Neuron (in vitro differentiated cells): ENCODE results near the gene ZNF318.
"Not testable (repeated sequence)": the region's sequence is repeated elsewhere in the genome, so short reads cannot be mapped to it uniquely, and the experiment has no call there.

Experiments used
- H2AFZ ChIP-seq: one replicate; pipeline ENCODE4 v1.6.1; 2013; ENCODE audit warnings: low read depth, mild to moderate bottlenecking, inconsistent platforms, low read length, moderate library complexity
- H3K27me3 ChIP-seq: one replicate; pipeline ENCODE4 v1.6.1; 2013; ENCODE audit warnings: low read length; ENCODE audit not compliant: insufficient read depth
- H3K36me3 ChIP-seq: one replicate; pipeline ENCODE4 v1.6.1; 2013; ENCODE audit warnings: low read length; ENCODE audit not compliant: insufficient read depth
- H3K4me1 ChIP-seq: one replicate; pipeline ENCODE4 v1.6.1; 2013; ENCODE audit warnings: low read length; ENCODE audit not compliant: insufficient read depth
- H3K4me3 ChIP-seq: 2 replicates; pipeline ENCODE4 v1.5.1; 2013; ENCODE audit warnings: mild to moderate bottlenecking, low read length, moderate library complexity
- H3K9me3 ChIP-seq: one replicate; pipeline ENCODE4 v1.6.1; 2013; ENCODE audit warnings: low read length

The ZNF318 gene

DNA sequence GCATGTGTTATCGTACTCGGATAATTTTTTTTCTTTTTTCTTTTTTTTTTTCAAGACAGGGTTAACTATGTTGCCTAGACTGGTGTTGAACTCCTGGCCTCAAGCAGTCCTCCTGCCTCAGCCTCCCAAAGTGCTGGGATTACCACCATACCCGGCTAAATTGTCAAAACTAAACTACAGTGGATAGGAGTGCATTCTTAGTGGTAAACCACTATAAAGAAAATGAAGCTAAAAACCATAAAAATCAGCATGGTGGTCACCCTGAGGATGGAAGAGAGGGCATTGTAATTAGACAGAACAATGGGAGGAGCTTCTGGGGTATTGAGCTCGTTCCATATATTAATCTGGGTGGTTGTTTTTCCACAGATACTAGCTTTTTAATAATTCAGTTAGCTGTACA is 6.2 kb upstream of the ZNF318 start:
- Histone ChIP-seq H3K4me1 (no peaks in the 10 kb centered on the region), H2AFZ (no peak overlapping the region), H3K27me3 (peaks cover 8% of the 10 kb centered on the region), H3K9me3 (no peaks in the 10 kb centered on the region), H3K36me3 (no peaks in the 10 kb centered on the region), H3K4me3 (no peak overlapping the region)

DNA sequence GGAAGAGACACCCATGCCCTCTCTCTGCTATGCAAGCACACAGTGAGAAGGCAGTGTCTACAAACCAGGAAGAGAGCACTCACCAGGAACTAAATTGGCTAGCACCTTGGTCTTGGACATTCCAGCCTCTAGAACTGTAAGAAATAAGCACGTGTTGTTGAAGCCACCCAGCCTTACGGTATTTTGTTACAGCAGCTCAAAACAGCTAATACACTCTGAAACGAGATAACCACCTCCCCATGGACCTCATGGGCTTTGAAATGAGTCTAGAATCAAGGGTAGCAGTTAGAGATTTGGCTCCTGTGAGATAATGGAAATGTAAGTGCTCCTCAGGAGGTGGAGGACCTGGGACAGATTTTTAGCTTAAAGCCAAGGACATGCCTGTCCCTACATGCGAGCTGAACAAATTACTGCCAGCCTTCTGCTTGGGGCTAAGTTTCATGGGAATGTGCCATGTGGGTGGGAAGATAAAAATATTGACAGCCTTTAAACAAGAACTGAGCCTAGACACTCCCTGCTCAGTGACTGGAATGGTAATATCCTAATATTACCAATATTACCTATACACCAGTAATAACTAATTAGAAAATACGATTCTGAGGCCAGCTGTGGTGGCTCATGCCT is 3.9 kb upstream of the ZNF318 start:
- no peak overlapping the region for H3K4me3 ChIP-seq
- no peak overlapping the region for H2AFZ ChIP-seq
- peaks cover 4% of the 10 kb centered on the region for H3K4me1 ChIP-seq
- no peaks in the 10 kb centered on the region for H3K27me3 ChIP-seq
- no peaks in the 10 kb centered on the region for H3K36me3 ChIP-seq
- H3K9me3 ChIP-seq: no peaks in the 10 kb centered on the region

DNA sequence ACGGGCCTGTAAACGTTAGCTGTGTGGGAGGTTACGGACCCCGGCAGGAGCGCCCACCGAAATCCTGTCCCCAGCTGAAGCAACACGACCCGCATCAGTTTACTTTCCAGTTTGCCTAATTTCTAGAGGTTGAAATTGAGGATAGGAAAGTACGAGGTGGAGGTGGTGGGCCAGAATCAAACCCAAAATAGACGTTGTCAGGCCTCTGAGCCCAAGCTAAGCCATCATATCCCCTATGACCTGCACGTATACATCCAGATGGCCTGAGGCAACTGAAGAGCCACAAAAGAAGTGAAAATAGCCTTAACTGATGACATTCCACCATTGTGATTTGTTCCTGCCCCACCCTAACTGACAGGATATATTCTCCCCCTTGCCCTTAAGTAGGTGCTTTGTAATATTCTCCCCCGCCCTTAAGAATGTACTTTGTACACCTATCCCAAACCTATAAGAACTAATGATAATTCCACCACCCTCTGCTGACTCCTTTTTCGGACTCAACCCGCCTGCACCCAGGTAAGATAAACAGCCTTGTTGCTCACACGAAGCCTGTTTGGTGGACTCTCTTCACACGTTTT is 645 bp upstream of the ZNF318 start:
- not testable (repeated sequence) for H3K36me3 ChIP-seq, H3K9me3 ChIP-seq, H3K27me3 ChIP-seq
- Histone ChIP-seq H2AFZ (peak overlapping the region; percentile 69), H3K4me3 (peak overlapping the region; percentile 82), H3K4me1 (peaks cover 12% of the 10 kb centered on the region)

DNA sequence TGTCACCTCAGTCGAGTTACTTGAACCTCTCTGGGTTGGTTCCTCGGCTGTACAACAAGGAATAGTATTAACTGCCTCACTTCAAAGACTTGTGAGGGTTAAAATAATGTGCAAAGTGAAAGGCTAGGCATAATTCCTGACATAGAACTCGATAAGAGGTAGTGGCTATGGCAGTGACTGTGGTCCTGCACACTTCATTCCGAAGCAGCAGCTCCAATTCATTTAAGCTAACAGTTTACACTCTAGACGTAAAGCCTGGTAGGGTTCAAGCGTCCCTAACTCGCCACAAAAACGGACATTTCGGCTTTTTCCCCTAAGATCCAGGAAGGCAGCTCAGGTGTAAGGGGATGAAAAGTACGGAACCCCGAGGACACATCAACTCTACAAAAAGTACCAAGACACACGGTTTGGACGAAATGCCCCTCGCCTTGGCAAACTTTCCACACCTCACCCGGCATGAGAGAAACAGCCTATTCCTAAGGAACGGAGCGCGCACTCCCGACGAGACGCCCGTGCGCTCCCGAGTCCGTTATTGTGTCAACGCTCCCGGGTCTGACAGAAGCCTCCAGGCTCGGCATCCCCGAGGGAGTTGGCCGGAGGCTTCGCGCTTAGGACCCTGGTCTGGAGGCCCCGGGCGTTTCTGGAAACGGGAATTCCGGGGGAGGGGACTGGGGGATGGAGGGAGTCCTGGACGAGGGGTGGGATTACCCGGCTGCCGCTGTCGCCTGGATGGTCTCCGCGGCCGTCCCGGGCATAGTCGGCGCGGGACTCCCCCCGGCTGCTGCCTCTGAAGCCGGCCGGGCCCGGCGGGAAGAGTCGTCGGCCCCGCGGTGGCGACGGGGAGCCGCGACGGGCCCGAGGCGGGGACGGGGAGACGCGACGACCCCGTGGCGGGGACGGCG is 937 bp downstream of the ZNF318 start:
- Histone ChIP-seq H3K36me3 (peaks cover 19% of the 10 kb centered on the region), H2AFZ (peak overlapping the region; percentile 55), H3K9me3 (no peaks in the 10 kb centered on the region), H3K4me1 (peaks cover 12% of the 10 kb centered on the region), H3K27me3 (no peaks in the 10 kb centered on the region), H3K4me3 (peak overlapping the region; percentile 82)

DNA sequence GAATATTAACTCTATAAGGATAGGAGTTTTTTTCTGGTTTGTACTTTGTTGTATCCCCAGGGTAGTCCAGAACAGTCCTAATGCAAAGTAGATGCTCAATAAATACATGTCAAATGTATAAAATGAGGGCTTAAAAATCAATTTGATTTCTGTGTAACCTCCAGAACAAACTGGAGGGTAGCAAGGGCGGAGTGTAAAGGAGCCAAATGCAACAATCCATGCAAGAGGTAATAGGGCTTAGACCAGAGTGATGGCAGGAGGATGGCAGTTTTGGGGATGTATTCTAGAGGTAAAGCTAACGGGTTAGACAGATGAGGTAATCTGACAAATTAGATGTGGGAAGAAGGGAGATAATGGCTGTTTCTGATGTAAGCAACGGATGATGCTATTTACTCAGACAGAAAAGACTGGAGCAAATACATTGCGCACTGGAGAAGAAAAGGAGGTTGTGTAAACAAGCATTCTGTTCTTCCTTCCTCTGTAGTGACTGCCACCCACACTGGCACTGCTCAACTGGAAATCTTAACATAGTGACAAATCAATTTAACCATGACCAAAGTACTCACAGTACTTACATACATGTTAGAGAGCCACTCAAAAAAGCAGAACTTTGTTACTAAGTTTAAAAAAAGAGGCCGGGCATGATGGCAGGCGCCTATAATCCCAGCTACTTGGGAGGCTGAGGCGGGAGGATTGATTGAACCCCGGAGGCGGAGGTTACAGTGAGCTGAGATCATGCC is 2.0 kb downstream of the ZNF318 start:
- H2AFZ ChIP-seq: no peak overlapping the region
- peaks cover 29% of the 10 kb centered on the region for H3K36me3 ChIP-seq
- H3K27me3 ChIP-seq: no peaks in the 10 kb centered on the region
- H3K4me3 ChIP-seq: no peak overlapping the region
- no peaks in the 10 kb centered on the region for H3K9me3 ChIP-seq
- peaks cover 12% of the 10 kb centered on the region for H3K4me1 ChIP-seq

DNA sequence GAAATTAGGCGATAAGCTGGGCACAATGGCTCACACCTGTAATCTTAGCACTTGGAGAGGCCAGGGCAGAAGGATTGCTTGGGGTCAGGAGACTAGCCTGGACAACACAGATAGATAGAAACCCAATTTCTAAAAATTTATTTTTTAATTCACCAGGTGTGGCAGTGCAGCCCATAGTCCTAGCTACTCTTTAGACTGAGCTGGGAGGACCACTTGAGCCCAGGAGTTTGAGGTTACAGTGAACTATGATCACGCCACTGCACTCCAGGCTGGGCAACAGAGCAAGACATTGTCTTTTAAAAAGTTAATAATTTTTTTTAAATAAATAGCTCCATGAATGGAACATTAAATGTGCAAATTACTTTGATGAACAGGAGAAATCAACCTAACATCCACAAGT is 8.2 kb downstream of the ZNF318 start:
- Histone ChIP-seq H3K27me3 (no peaks in the 10 kb centered on the region), H3K36me3 (peaks cover 62% of the 10 kb centered on the region), H2AFZ (no peak overlapping the region), H3K9me3 (no peaks in the 10 kb centered on the region), H3K4me3 (no peak overlapping the region), H3K4me1 (no peaks in the 10 kb centered on the region)

DNA sequence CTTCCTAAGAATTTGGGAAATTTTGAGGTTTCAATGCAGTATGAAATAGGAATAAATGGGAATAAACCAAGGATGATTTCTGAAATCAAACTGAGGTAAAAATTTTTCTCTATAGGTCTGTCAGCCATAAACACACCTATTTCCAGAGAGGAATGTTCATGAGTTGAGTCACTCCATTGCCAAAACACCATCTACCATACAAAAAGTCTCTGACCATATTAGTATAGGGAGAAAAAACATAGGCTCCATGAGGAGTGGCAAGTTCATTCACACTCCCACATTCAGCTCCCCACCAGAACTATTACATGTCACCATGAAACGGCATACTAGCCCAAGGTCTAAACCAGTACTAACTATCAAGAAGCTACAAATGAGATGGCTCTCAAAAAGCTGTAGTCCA is 9.6 kb downstream of the ZNF318 start:
- Histone ChIP-seq H3K36me3 (peaks cover 68% of the 10 kb centered on the region), H3K9me3 (no peaks in the 10 kb centered on the region), H3K4me1 (no peaks in the 10 kb centered on the region), H3K4me3 (no peak overlapping the region), H3K27me3 (no peaks in the 10 kb centered on the region), H2AFZ (no peak overlapping the region)

DNA sequence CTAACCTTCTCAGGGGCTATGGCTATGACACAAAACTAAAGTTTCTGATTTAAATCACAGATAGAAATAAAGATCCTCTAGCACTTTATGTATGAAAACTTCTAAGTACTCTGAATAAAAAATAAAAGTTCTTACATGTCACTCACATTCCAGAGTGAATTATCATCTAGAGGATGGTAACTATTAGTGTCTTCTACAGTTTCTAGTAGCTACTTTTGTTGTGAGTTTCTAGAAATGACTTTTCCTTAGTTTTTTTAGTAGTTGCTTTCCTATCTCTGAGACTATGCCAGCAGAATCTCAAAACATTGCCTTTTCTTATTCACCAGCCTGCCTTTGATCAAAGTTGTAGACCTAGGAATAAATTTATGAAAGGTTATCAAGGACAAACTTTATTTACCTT is 10.1 kb downstream of the ZNF318 start:
- H3K36me3 ChIP-seq: peaks cover 68% of the 10 kb centered on the region
- no peak overlapping the region for H3K4me3 ChIP-seq

DNA sequence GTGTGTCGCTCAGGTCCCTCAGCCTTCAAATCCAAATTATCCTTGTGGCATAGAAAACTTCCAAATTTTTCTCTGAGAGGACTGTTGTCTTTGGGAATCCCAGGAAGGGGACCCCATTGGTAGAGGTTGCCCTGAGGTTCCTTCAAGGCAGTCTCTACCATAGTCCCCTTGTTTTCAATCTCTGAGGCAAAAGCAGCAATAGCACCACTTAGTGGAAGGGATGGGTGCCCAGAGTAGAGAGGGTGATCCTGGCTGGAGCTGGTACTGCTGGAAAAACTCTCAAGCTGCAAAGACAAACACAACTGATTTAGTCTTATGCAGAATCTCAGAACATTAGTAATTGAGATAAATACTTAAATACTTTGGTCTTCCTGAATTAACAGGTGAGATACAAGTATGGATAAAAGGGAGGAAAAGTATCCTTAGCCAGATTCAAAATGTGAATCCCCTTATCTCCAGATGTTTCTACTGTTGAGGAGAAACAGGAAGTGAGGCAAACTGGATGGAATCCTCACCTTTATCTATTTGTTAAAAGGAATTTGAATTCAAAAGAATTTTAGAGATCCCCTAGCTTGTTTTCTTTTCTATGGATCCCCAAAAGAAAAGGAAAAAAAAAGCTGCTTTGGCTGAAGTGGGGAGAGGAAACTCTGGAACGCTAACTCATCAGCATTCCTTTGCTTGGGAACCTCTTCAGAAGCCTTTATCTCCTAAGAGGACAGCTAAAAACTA is 13.4 kb downstream of the ZNF318 start:
- Histone ChIP-seq H3K27me3 (no peaks in the 10 kb centered on the region), H3K36me3 (peaks cover 58% of the 10 kb centered on the region), H2AFZ (no peak overlapping the region), H3K4me3 (no peak overlapping the region), H3K4me1 (no peaks in the 10 kb centered on the region), H3K9me3 (no peaks in the 10 kb centered on the region)

More for the DNA sequence above, 10.1 kb downstream of the ZNF318 start:
- Histone ChIP-seq H3K4me1 (no peaks in the 10 kb centered on the region), H3K27me3 (no peaks in the 10 kb centered on the region), H3K9me3 (no peaks in the 10 kb centered on the region), H2AFZ (no peak overlapping the region)

DNA sequence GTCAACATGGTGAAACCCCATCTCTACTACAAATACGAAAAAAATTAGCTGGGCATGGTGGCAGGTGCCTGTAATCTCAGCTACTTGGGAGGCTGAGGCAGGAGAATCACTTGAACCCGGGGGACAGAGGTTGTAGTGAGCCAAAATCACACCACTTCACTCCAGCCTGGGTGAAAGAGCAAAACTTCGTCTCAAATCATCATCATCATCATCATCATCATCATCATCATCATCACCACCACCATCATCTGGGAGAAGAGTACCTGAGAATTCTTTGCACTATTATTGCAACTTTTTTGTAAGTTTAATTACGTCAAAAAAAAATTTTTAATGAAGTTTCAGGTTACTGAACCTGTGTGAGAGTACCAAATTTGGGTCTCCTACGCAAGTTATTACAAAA is 17.5 kb downstream of the ZNF318 start:
- H3K36me3 ChIP-seq: peaks cover 64% of the 10 kb centered on the region
- H3K9me3 ChIP-seq: not testable (repeated sequence)

DNA sequence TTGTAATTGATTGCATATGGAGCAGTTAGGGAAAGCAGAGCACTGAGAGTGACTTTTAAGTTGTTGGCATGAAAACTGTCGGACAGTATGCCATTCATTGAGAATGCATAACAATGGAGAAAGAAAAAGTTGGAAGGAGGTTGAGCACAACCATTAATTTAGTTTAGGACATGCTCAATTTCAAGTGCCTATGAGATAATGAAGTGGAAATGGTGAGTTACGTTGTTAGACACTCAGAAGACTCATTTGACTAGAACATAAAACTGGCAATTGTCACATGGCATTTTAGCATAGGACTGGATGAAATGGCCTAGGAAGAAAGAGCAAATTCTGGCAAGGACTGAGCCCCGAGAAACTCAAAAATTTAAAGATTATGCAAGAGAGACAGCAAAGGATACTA is 22.0 kb downstream of the ZNF318 start:
- Histone ChIP-seq H3K9me3 (no peaks in the 10 kb centered on the region), H3K4me1 (no peaks in the 10 kb centered on the region), H2AFZ (no peak overlapping the region), H3K4me3 (no peak overlapping the region), H3K36me3 (peaks cover 67% of the 10 kb centered on the region), H3K27me3 (no peaks in the 10 kb centered on the region)

More for the DNA sequence above, 17.5 kb downstream of the ZNF318 start:
- not testable (repeated sequence) for H3K4me3 ChIP-seq, H3K4me1 ChIP-seq, H3K27me3 ChIP-seq, H2AFZ ChIP-seq

DNA sequence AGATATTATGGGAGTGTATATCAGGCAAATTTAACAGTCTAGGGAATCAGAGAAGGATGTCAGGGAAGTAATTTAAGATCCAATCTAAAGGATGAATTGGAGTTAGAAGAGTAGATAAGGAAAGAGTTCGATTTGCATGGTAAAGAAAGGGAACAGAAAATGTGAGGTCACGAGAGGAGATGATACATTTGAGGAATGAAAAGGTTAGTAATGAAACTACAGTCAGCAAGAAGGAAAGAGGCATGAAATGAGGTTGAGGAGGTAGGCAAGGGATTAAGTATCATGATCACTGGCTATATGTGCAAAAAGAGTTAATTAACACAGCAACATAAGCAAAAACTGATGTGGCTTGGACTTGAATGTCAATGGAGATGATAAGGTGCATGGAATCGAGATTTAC is 22.4 kb downstream of the ZNF318 start:
- peaks cover 66% of the 10 kb centered on the region for H3K36me3 ChIP-seq
- no peak overlapping the region for H3K4me3 ChIP-seq
- H3K4me1 ChIP-seq: no peaks in the 10 kb centered on the region
- H2AFZ ChIP-seq: no peak overlapping the region
- no peaks in the 10 kb centered on the region for H3K9me3 ChIP-seq
- H3K27me3 ChIP-seq: no peaks in the 10 kb centered on the region
